ENCODE data around the gene GTF2A1L. TPM values are rescaled to one million over a fixed set of nuclear protein-coding genes. Genes with fewer than 3 reads are reported as not detected.
A peak's percentile ranks its signal among the peaks of the same experiment; 100 is the strongest.

The GTF2A1L gene
- total RNA-seq, 1 donor from 2014 or later: not detected

GRCh38 chr2:48600204-48600813 lies 17.3 kb upstream of the GTF2A1L start:
- DNase-seq: no peak
- no peaks in the 10 kb centered on the region for H3K4me1 ChIP-seq
- no peak overlapping the region for H3K27ac ChIP-seq (replicated peaks)
- no peak overlapping the region for H3K4me3 ChIP-seq
- peak; percentile 83 for TF ChIP-seq CTCF (IDR thresholded peaks at IDR 0.05; ENCODE audit: borderline replicate concordance)
- peaks cover 10% of the 10 kb centered on the region for H3K36me3 ChIP-seq
- no peaks in the 10 kb centered on the region for H3K27me3 ChIP-seq (ENCODE audit: low read depth)
- no peaks in the 10 kb centered on the region for H3K9me3 ChIP-seq (replicated peaks)
- intact Hi-C loops (cut with micrococcal nuclease): no loop called here

GRCh38 chr2:48600917-48601316 lies 16.7 kb upstream of the GTF2A1L start:
- H3K36me3 ChIP-seq: peaks cover 10% of the 10 kb centered on the region
- intact Hi-C loops (cut with micrococcal nuclease): no loop called here
- H3K4me3 ChIP-seq: no peak overlapping the region
- H3K27ac ChIP-seq (replicated peaks): no peak overlapping the region
- no peak for TF ChIP-seq CTCF (IDR thresholded peaks at IDR 0.05; ENCODE audit: borderline replicate concordance)
- H3K27me3 ChIP-seq (ENCODE audit: low read depth): no peaks in the 10 kb centered on the region
- no peaks in the 10 kb centered on the region for H3K4me1 ChIP-seq
- no peaks in the 10 kb centered on the region for H3K9me3 ChIP-seq (replicated peaks)
- DNase-seq: no peak

- H3K4me3 ChIP-seq: no peak overlapping the region
- peak; percentile 56 for TF ChIP-seq CTCF (IDR thresholded peaks at IDR 0.05; ENCODE audit: borderline replicate concordance)
- intact Hi-C loops (cut with micrococcal nuclease): no loop called here
- DNase-seq: no peak
- H3K9me3 ChIP-seq (replicated peaks): no peaks in the 10 kb centered on the region
- H3K27me3 ChIP-seq (ENCODE audit: low read depth): no peaks in the 10 kb centered on the region
- no peak overlapping the region for H3K27ac ChIP-seq (replicated peaks)
- peaks cover 10% of the 10 kb centered on the region for H3K36me3 ChIP-seq
- H3K4me1 ChIP-seq: no peaks in the 10 kb centered on the region
These were observed 16.3 kb upstream of the GTF2A1L start for GRCh38 chr2:48601349-48601748.

- Histone ChIP-seq H3K36me3 (no peaks in the 10 kb centered on the region), H3K27ac (replicated peaks) (no peak overlapping the region), H3K4me1 (no peaks in the 10 kb centered on the region), H3K9me3 (replicated peaks) (no peaks in the 10 kb centered on the region), H3K27me3 (ENCODE audit: low read depth) (no peaks in the 10 kb centered on the region), H3K4me3 (no peak overlapping the region)
- no peak for TF ChIP-seq CTCF (IDR thresholded peaks at IDR 0.05; ENCODE audit: borderline replicate concordance)
- DNase-seq: no peak
- intact Hi-C loops (cut with micrococcal nuclease): no loop called here
These were observed 12.0 kb upstream of the GTF2A1L start for GRCh38 chr2:48605482-48606175.

- Histone ChIP-seq H3K9me3 (replicated peaks) (no peaks in the 10 kb centered on the region), H3K27me3 (ENCODE audit: low read depth) (no peaks in the 10 kb centered on the region), H3K4me1 (no peaks in the 10 kb centered on the region), H3K4me3 (no peak overlapping the region), H3K36me3 (no peaks in the 10 kb centered on the region), H3K27ac (replicated peaks) (no peak overlapping the region)
- intact Hi-C loops (cut with micrococcal nuclease): no loop called here
- no peak for DNase-seq
- no peak for TF ChIP-seq CTCF (IDR thresholded peaks at IDR 0.05; ENCODE audit: borderline replicate concordance)
These were observed 10.2 kb upstream of the GTF2A1L start for GRCh38 chr2:48607307-48608014.
